Panc1 (cell line): ENCODE measurements around the gene ZNF362. TPM values are rescaled to one million over a fixed set of nuclear protein-coding genes. Genes with fewer than 3 reads are reported as not detected.

ENCODE experiments used
- ATAC-seq: fragments of 200-7000 bp; cut with Tn5 transposase; 2 replicates; pipeline ENCODE4 v1.9.1; 2020; ENCODE audit warnings: mild to moderate bottlenecking, moderate library complexity
- Bru-seq: library from RNA; stranded (reverse); fragments of 400-500 nt; gene quantifications from one replicate; lab custom pipeline; 2021; lab: Mats Ljungman, UMichigan
- BruChase-seq, 2 experiments: library from RNA; stranded (reverse); fragments of 400-500 nt; gene quantifications; one replicate each; lab custom pipeline; 2021; lab: Mats Ljungman, UMichigan
- BruUV-seq: library from RNA; stranded (reverse); fragments of 400-500 nt; replicated peaks from 2 replicates; lab custom pipeline; 2021; lab: Mats Ljungman, UMichigan
- CTCF ChIA-PET: fragments of 300-600 bp; sonication (Branson Sonifier 250); formaldehyde crosslinking; loops from one replicate; lab custom pipeline; 2022; ENCODE audit warnings: antibody characterized with exemption; lab: Charles Lee
- POLR2A ChIA-PET: fragments of 300-600 bp; sonication (Branson Sonifier 250); formaldehyde crosslinking; loops from one replicate; lab custom pipeline; 2022; ENCODE audit warnings: antibody characterized with exemption; lab: Charles Lee
- DNase-seq: peaks from one replicate; pipeline ENCODE4 v3.0.0-alpha.2; 2010; ENCODE audit warnings: low read depth, low spot score
- H3K27ac ChIP-seq: 2 replicates; pipeline ENCODE4 v1.5.1; 2011; ENCODE audit warnings: mild to moderate bottlenecking, low read length, inconsistent platforms
- H3K27me3 ChIP-seq: fragments of 200-500 bp; sonication (Bioruptor generic); 2 replicates; pipeline ENCODE4 v1.6.0; 2014; ENCODE audit warnings: low read length, inconsistent platforms; ENCODE audit not compliant: control insufficient read depth, insufficient read depth
- H3K36me3 ChIP-seq: fragments of 200-500 bp; sonication (Bioruptor generic); 2 replicates; pipeline ENCODE4 v1.5.1; 2014; ENCODE audit warnings: inconsistent platforms, mild to moderate bottlenecking, low read length, moderate library complexity; ENCODE audit not compliant: control insufficient read depth, insufficient read depth
- H3K4me1 ChIP-seq: 2 replicates; pipeline ENCODE4 v1.5.1; 2011; ENCODE audit warnings: inconsistent platforms, mild to moderate bottlenecking, low read length, moderate library complexity; ENCODE audit not compliant: control insufficient read depth, insufficient read depth
- H3K4me3 ChIP-seq, 2 experiments: 2 replicates each; pipeline ENCODE4 v1.5.1; 2011 to 2012; ENCODE audit warnings: low read depth in 2 of 2, low read length in 2 of 2, mild to moderate bottlenecking in 2 of 2, inconsistent platforms in 1 of 2, moderate library complexity in 1 of 2
- H3K9me3 ChIP-seq: fragments of 200-500 bp; sonication (Bioruptor generic); 2 replicates; pipeline ENCODE4 v1.5.1; 2014; ENCODE audit warnings: low read depth, mild to moderate bottlenecking, inconsistent platforms, low read length, moderate library complexity; ENCODE audit not compliant: control insufficient read depth, insufficient read depth
- POLR2AphosphoS5 ChIP-seq: IDR thresholded peaks from 2 replicates; pipeline ENCODE4 v1.6.1; 2012; ENCODE audit warnings: mild to moderate bottlenecking, low read depth, low read length, moderate library complexity
- SIN3A ChIP-seq: IDR thresholded peaks from 2 replicates; pipeline ENCODE4 v1.6.1; 2012; ENCODE audit warnings: low read depth, mild to moderate bottlenecking, low read length, moderate library complexity, borderline replicate concordance; ENCODE audit not compliant: insufficient read depth
- TCF7L2 ChIP-seq: IDR thresholded peaks from 2 replicates; pipeline ENCODE4 v1.6.1; 2011; ENCODE audit warnings: mild to moderate bottlenecking, low read depth, low read length, inconsistent platforms
- in situ Hi-C: cut with HindIII; loops from 2 replicates; pipeline ENCODE4 v1.10.0; 2016; ENCODE audit warnings: low sequenced_read_pairs, low pct_unique_long_range_greater_than_20kb
- intact Hi-C: fragments of 100-400 bp; cut with micrococcal nuclease; formaldehyde crosslinking; loops from one replicate; pipeline ENCODE4 v1.10.0; 2022; ENCODE audit not compliant: unreplicated experiment
- long read RNA-seq: library from polyadenylated mRNA; unstranded; transcript quantifications from one replicate; pipeline ENCODE4 v2.0.0, GENCODE V29; 2021; ENCODE audit not compliant: unreplicated experiment
- polyA plus RNA-seq: library from polyadenylated mRNA; unstranded; fragments of >200 nt; gene quantifications from one replicate; pipeline ENCODE4 v1.2.1, GENCODE V29; 2012; ENCODE audit warnings: missing spikeins; ENCODE audit not compliant: insufficient read length
- total RNA-seq: library from RNA; stranded (reverse); gene quantifications from one replicate; pipeline ENCODE4 v1.2.1, GENCODE V29; 2021; ENCODE audit not compliant: unreplicated experiment
- TF ChIP-seq, protein P1 (sequence below): fragments of 450-650 bp; IDR thresholded peaks from 2 replicates; pipeline ENCODE4 v1.5.1; 2017; ENCODE audit warnings: mild to moderate bottlenecking
- TF ChIP-seq, protein P2 (sequence below), 2 experiments: IDR thresholded peaks; 2 replicates each; pipeline ENCODE4 v1.6.1; 2011 to 2012; ENCODE audit warnings: low read depth in 2 of 2, control low read depth in 1 of 2, low read length in 1 of 2, mild to moderate bottlenecking in 1 of 2, moderate library complexity in 1 of 2; ENCODE audit not compliant: insufficient read depth in 1 of 2

Gene ZNF362, protein sequence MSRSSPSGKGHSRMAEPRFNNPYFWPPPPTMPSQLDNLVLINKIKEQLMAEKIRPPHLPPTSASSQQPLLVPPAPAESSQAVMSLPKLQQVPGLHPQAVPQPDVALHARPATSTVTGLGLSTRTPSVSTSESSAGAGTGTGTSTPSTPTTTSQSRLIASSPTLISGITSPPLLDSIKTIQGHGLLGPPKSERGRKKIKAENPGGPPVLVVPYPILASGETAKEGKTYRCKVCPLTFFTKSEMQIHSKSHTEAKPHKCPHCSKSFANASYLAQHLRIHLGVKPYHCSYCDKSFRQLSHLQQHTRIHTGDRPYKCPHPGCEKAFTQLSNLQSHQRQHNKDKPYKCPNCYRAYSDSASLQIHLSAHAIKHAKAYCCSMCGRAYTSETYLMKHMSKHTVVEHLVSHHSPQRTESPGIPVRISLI
- total RNA-seq: 17.5 TPM
- 14.2 TPM for polyA plus RNA-seq
- percentile 58 among the genes with signal in this experiment for Bru-seq, nascent RNA
- percentile 60 among the genes with signal in this experiment for BruChase-seq, experiment 1, labeled RNA remaining after a 2-hour chase
- BruChase-seq, experiment 2, labeled RNA remaining after a 6-hour chase: percentile 67 among the genes with signal in this experiment
- long read RNA-seq, partial matches to known transcripts: 15 of 20 reads
- long read RNA-seq, other reads (novel, unspliced or antisense): 4 of 20 reads

DNA sequence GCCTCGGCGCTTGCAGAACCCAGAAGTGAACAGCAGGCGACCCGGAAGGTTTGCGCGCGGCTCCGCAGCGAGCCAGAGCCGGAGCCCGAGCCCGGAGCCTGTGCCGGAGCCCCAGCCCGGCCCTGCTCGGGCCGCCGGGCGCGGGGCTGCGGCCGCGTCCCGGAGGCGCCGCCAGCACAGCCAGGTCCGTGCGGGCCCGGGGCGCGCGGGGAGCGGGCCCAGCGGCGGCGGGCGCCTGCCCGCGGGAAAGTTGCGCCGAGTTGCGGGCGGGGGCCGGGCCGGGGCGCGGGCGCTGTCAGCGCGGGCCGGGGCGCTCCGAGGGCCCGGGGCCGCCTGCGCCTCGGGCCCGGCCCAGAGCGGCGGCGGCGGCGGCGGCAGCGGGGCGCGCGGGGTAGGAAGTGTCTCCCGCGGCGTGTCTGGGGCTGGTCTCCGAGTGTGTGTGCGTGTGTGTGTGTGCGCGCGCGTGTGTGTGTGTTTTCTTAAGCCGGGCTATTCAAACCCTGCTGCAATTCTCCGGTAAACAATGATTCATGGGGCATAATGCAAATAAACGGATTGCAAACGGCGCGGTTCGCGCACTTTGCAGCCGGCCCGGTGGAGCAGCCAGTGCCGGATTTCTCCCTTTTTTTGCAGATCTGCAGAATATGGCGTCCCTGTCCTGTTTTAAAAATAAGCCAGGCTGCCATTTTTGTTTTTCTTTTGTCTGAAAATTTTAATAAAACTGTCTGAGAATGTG, at the start of gene ZNF362:
Gene ZNF362, plus strand, starts transcription at position 22 of the 736 bp plus-strand sequence. CDS start 14,083 bp downstream, outside the sequence.
- no peaks in the 10 kb centered on the region for H3K9me3 ChIP-seq
- TF ChIP-seq, protein P1, sequence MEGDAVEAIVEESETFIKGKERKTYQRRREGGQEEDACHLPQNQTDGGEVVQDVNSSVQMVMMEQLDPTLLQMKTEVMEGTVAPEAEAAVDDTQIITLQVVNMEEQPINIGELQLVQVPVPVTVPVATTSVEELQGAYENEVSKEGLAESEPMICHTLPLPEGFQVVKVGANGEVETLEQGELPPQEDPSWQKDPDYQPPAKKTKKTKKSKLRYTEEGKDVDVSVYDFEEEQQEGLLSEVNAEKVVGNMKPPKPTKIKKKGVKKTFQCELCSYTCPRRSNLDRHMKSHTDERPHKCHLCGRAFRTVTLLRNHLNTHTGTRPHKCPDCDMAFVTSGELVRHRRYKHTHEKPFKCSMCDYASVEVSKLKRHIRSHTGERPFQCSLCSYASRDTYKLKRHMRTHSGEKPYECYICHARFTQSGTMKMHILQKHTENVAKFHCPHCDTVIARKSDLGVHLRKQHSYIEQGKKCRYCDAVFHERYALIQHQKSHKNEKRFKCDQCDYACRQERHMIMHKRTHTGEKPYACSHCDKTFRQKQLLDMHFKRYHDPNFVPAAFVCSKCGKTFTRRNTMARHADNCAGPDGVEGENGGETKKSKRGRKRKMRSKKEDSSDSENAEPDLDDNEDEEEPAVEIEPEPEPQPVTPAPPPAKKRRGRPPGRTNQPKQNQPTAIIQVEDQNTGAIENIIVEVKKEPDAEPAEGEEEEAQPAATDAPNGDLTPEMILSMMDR: no peak
- TF ChIP-seq, protein P2, sequence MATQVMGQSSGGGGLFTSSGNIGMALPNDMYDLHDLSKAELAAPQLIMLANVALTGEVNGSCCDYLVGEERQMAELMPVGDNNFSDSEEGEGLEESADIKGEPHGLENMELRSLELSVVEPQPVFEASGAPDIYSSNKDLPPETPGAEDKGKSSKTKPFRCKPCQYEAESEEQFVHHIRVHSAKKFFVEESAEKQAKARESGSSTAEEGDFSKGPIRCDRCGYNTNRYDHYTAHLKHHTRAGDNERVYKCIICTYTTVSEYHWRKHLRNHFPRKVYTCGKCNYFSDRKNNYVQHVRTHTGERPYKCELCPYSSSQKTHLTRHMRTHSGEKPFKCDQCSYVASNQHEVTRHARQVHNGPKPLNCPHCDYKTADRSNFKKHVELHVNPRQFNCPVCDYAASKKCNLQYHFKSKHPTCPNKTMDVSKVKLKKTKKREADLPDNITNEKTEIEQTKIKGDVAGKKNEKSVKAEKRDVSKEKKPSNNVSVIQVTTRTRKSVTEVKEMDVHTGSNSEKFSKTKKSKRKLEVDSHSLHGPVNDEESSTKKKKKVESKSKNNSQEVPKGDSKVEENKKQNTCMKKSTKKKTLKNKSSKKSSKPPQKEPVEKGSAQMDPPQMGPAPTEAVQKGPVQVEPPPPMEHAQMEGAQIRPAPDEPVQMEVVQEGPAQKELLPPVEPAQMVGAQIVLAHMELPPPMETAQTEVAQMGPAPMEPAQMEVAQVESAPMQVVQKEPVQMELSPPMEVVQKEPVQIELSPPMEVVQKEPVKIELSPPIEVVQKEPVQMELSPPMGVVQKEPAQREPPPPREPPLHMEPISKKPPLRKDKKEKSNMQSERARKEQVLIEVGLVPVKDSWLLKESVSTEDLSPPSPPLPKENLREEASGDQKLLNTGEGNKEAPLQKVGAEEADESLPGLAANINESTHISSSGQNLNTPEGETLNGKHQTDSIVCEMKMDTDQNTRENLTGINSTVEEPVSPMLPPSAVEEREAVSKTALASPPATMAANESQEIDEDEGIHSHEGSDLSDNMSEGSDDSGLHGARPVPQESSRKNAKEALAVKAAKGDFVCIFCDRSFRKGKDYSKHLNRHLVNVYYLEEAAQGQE (IDR thresholded peaks at IDR 0.05; ENCODE audit: insufficient read depth in 1 of 2, low read depth in 2 of 2, low read length in 1 of 2): no peak
- TF ChIP-seq TCF7L2: no peak
- no peak for TF ChIP-seq POLR2AphosphoS5
- no peak for TF ChIP-seq SIN3A
- H3K27ac ChIP-seq: peak within 1 kb of the TSS; percentile 66
- peak within 1 kb of the TSS; percentile 67 to 77 for H3K4me3 ChIP-seq
- CTCF ChIA-PET: no interaction called here
- ATAC-seq (peak; percentile 86), DNase-seq (peak; percentile 36)
- peaks cover 11% of the 10 kb centered on the region for H3K4me1 ChIP-seq
- H3K36me3 ChIP-seq: no peaks in the 10 kb centered on the region
- H3K27me3 ChIP-seq: no peaks in the 10 kb centered on the region
- intact Hi-C loops: no loop called here
- BruUV-seq: TSS peak; percentile 86
- in situ Hi-C loops: no loop called here
- POLR2A ChIA-PET: no interaction called here

DNA sequence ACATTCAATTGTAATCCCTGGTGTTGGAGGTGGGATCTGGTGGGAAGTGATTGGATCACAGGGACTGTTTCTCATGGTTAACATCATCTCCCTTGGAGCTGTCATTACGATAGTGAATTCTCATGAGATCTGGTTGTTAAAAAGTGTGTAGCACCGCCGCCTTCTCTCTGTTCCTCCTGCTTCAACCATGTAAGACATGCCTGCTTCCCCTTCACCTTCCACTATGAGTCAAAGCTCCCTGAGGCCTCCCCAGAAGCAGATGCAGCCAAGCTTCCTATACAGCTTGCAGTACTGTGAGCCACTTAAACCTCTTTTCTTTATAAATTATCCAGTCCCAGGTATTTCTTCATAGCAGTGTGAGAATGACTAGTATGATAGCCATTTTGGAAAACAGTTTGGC, 44.3 kb upstream of the ZNF362 start:
- intact Hi-C loops: loop anchor here (10.0 kb wide), 1 partner anchor 83 kb away; no protein-coding TSS in a partner anchor
- TF ChIP-seq TCF7L2 (no peak), SIN3A (no peak), POLR2AphosphoS5 (no peak)
- TF ChIP-seq, protein P1: no peak
- BruUV-seq: no TSS peak
- Histone ChIP-seq H3K27me3 (no peaks in the 10 kb centered on the region), H3K9me3 (no peaks in the 10 kb centered on the region), H3K4me3 (no peak overlapping the region), H3K27ac (no peak overlapping the region), H3K36me3 (no peaks in the 10 kb centered on the region), H3K4me1 (no peaks in the 10 kb centered on the region)
- in situ Hi-C loops: no loop called here
- DNase-seq (no peak), ATAC-seq (no peak)
- CTCF ChIA-PET: no interaction called here
- POLR2A ChIA-PET: interaction anchor here (0.6 kb wide), 1 partner anchor 173 kb away, joined by 6 read pairs; no protein-coding TSS in a partner anchor
